IPS-NIHi7 (cell line): Measurements from ENCODE around the gene RIPK1.
A peak's percentile ranks its signal among the peaks of the same experiment; 100 is the strongest.

Experiments used
- DNase-seq: peaks from one replicate; pipeline ENCODE4 v3.0.0; 2012; ENCODE audit warnings: mixed read lengths; ENCODE audit errors: extremely low spot score

Gene RIPK1

GRCh38 chr6:3085074-3085473 is 16.8 kb downstream of the RIPK1 start:
- no peak for DNase-seq

- no peak for DNase-seq
Measured at GRCh38 chr6:3086282-3086946, 18.1 kb downstream of the RIPK1 start.

- no peak for DNase-seq
Measured at GRCh38 chr6:3088446-3088845, 20.2 kb downstream of the RIPK1 start.

GRCh38 chr6:3088968-3089367 is 20.7 kb downstream of the RIPK1 start:
- DNase-seq = no peak

- DNase-seq = no peak
Measured at GRCh38 chr6:3090013-3090412, 21.7 kb downstream of the RIPK1 start.

- no peak for DNase-seq
Measured at GRCh38 chr6:3094815-3095214, 26.5 kb downstream of the RIPK1 start.

- DNase-seq = no peak
Measured at GRCh38 chr6:3102875-3103274, 34.6 kb downstream of the RIPK1 start.

GRCh38 chr6:3108746-3109414 is 40.6 kb downstream of the RIPK1 start:
- DNase-seq = no peak

- no peak for DNase-seq
Measured at GRCh38 chr6:3109761-3110160, 41.5 kb downstream of the RIPK1 start.

- DNase-seq = no peak
Measured at GRCh38 chr6:3114377-3114776, 46.1 kb downstream of the RIPK1 start.

GRCh38 chr6:3117912-3118352 is 49.6 kb downstream of the RIPK1 start:
- DNase-seq = no peak

GRCh38 chr6:3118353-3119039 is 50.2 kb downstream of the RIPK1 start, which contains the start of gene BPHL:
TSS of gene BPHL (plus strand) at chr6:3118711. CDS start at chr6:3118741, 30 bp downstream.
- DNase-seq = peak; percentile 100

GRCh38 chr6:3119040-3119723 is 50.9 kb downstream of the RIPK1 start:
- DNase-seq = no peak

GRCh38 chr6:3120765-3121089 is 52.4 kb downstream of the RIPK1 start:
- no peak for DNase-seq

- no peak for DNase-seq
Measured at GRCh38 chr6:3122823-3123182, 54.5 kb downstream of the RIPK1 start.

GRCh38 chr6:3124667-3125066 is 56.4 kb downstream of the RIPK1 start:
- DNase-seq = no peak

GRCh38 chr6:3125815-3126214 is 57.5 kb downstream of the RIPK1 start:
- no peak for DNase-seq

GRCh38 chr6:3128356-3129108 is 60.2 kb downstream of the RIPK1 start:
- no peak for DNase-seq

- no peak for DNase-seq
Measured at GRCh38 chr6:3131695-3132094, 63.4 kb downstream of the RIPK1 start.

- no peak for DNase-seq
Measured at GRCh38 chr6:3133515-3133914, 65.2 kb downstream of the RIPK1 start.

- no peak for DNase-seq
Measured at GRCh38 chr6:3135668-3136291, 67.5 kb downstream of the RIPK1 start.
